ENCODE measurements around the gene DAGLA.

The DAGLA gene

GRCh38 chr11:61752117-61752924 is 72.1 kb downstream of the DAGLA start, which contains the start of gene MYRF:
MYRF (plus strand) TSS chr11:61752636; CDS start chr11:61752745, 109 bp downstream.
- DNase-seq, result peak; percentile 56

- no peak for DNase-seq
Observed at GRCh38 chr11:61752925-61753521, 72.8 kb downstream of the DAGLA start.

GRCh38 chr11:61753672-61754071 is 73.5 kb downstream of the DAGLA start:
- no peak for DNase-seq

- no peak for DNase-seq
Observed at GRCh38 chr11:61754534-61755482, 74.6 kb downstream of the DAGLA start.

- no peak for DNase-seq
Observed at GRCh38 chr11:61756147-61756451, 75.9 kb downstream of the DAGLA start.

- DNase-seq, result no peak
Observed at GRCh38 chr11:61756452-61757212, 76.4 kb downstream of the DAGLA start.

GRCh38 chr11:61757213-61757862 is 77.1 kb downstream of the DAGLA start:
- no peak for DNase-seq

GRCh38 chr11:61760946-61761345 is 80.8 kb downstream of the DAGLA start:
- DNase-seq, result no peak

- no peak for DNase-seq
Observed at GRCh38 chr11:61761440-61762222, 81.4 kb downstream of the DAGLA start.

GRCh38 chr11:61762223-61762615 is 82.0 kb downstream of the DAGLA start:
- DNase-seq, result no peak

- no peak for DNase-seq
Observed at GRCh38 chr11:61762798-61763197, 82.6 kb downstream of the DAGLA start.

GRCh38 chr11:61763930-61764605 is 83.9 kb downstream of the DAGLA start:
- no peak for DNase-seq

- DNase-seq, result no peak
Observed at GRCh38 chr11:61764606-61765260, 84.5 kb downstream of the DAGLA start.

- DNase-seq, result no peak
Observed at GRCh38 chr11:61765550-61766253, 85.5 kb downstream of the DAGLA start.

GRCh38 chr11:61766353-61766841 is 86.2 kb downstream of the DAGLA start:
- no peak for DNase-seq

- DNase-seq, result no peak
Observed at GRCh38 chr11:61768376-61769076, 88.3 kb downstream of the DAGLA start.

GRCh38 chr11:61769169-61769920 is 89.2 kb downstream of the DAGLA start:
- no peak for DNase-seq

Data from activated CD4-positive, alpha-beta T cell treated with anti-CD3 and anti-CD28 coated beads, Interleukin-2, amount 50 U/mL, for 1 hour (primary cell).